A549 (cell line): Measurements from ENCODE around the gene FAM219B.

ENCODE experiments used
- CTCF ChIP-seq: fragments of >200 bp; sonication (Bioruptor Twin); formaldehyde crosslinking; IDR thresholded peaks from 3 replicates; pipeline ENCODE4 v1.5.1; 2016
- EP300 ChIP-seq, 2 experiments: fragments of >200 bp; sonication (Bioruptor Twin); formaldehyde crosslinking; IDR thresholded peaks; 2 replicates in 1 of 2; 3 replicates in 1 of 2; pipeline ENCODE4 v1.6.1; 2016 to 2017
- HMGXB4 ChIP-seq: fragments of 250-450 bp; sonication (Bioruptor Pico); IDR thresholded peaks from 2 replicates; pipeline ENCODE4 v1.5.0; 2021; ENCODE audit warnings: mild to moderate bottlenecking, moderate library complexity, borderline replicate concordance
- HOXB5 ChIP-seq: fragments of 250-450 bp; sonication (Bioruptor Pico); IDR thresholded peaks from 2 replicates; pipeline ENCODE4 v1.5.0; 2020; ENCODE audit warnings: mild to moderate bottlenecking, moderate library complexity
- MAFK ChIP-seq: fragments of 450-650 bp; IDR thresholded peaks from 2 replicates; pipeline ENCODE4 v1.6.1; 2014; ENCODE audit not compliant: partially characterized antibody
- MAX ChIP-seq: IDR thresholded peaks from 2 replicates; pipeline ENCODE4 v1.6.1; 2012
- MAZ ChIP-seq: fragments of 150-350 bp; IDR thresholded peaks from 2 replicates; pipeline ENCODE4 v1.6.1; 2014; ENCODE audit warnings: antibody characterized with exemption, low read depth, low read length, borderline replicate concordance
- RFX5 ChIP-seq: fragments of 450-650 bp; IDR thresholded peaks from 2 replicates; pipeline ENCODE4 v1.7.1; 2014; ENCODE audit warnings: antibody characterized with exemption, mild to moderate bottlenecking, moderate library complexity

GRCh38 chr15:74868059-74868458 lies 38.6 kb downstream of the FAM219B start:
- TF ChIP-seq CTCF (no peak), EP300 (IDR thresholded peaks at IDR 0.05) (no peak), HMGXB4 (no peak), RFX5 (no peak), MAX (no peak), MAZ (no peak), HOXB5 (CRISPR knock-in tag) (no peak), MAFK (no peak)
